GM18526 (cell line): Measurements from ENCODE around the gene ITLN2.

ENCODE experiments used
- POLR2A ChIP-seq: IDR thresholded peaks from 3 replicates; pipeline ENCODE4 v1.6.1; 2011; ENCODE audit not compliant: insufficient read length; ENCODE audit errors: extremely low read depth

Gene ITLN2

GRCh38 chr1:160916666-160917065 lies 37.9 kb downstream of the ITLN2 start:
- no peak for TF ChIP-seq POLR2A

- no peak for TF ChIP-seq POLR2A
Observed at GRCh38 chr1:160911925-160912324, 42.7 kb downstream of the ITLN2 start.

- TF ChIP-seq POLR2A, result no peak
Observed at GRCh38 chr1:160911441-160911840, 43.2 kb downstream of the ITLN2 start.

GRCh38 chr1:160910170-160910750 lies 44.3 kb downstream of the ITLN2 start:
- TF ChIP-seq POLR2A, result no peak

GRCh38 chr1:160907976-160908375 lies 46.6 kb downstream of the ITLN2 start:
- TF ChIP-seq POLR2A, result no peak

GRCh38 chr1:160905617-160905989 lies 49.0 kb downstream of the ITLN2 start:
- TF ChIP-seq POLR2A, result no peak

GRCh38 chr1:160904783-160905616 lies 49.6 kb downstream of the ITLN2 start:
- no peak for TF ChIP-seq POLR2A

GRCh38 chr1:160901768-160902167 lies 52.8 kb downstream of the ITLN2 start:
- no peak for TF ChIP-seq POLR2A
